ENCODE results near the gene LSAMP. TPM values are rescaled to one million over a fixed set of nuclear protein-coding genes. Genes with fewer than 3 reads are reported as not detected.

LSAMP gene
- total and polyA plus RNA-seq, 9 of the 15 experiments (the other 6 are each of a cell fraction or from before 2014, with no cell fraction given), result 0.09 to 0.11 TPM; not detected in 7

DNA sequence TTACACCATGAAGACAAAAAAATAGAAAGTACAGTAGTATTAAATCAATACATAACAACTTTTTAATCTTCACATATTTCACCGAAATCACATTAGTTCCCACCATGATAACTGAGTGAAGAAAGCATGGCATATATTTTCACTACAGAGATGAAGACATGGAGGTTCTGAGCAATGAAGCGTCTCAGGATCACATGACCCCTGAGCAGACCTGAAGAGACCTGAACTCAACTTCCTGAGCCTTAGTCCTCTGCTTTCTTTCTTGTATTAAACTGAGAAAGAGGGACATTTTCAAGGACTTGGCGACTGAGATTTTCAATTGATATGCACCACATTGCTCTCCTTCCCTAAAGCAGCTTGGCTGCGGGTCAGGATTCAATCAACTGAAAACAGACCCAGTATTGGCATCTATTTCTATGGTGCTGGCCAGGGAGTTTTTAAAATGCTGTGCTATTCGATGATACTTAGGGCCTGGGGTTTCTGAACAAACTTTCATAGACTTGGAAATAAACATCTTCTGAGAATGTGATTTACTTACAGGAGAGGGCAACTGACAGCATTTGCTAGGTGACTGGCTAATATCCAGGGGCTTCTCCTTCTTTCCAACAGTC lies 165.1 kb downstream of the LSAMP start:
- no peak overlapping the region for H3K4me2 ChIP-seq (ENCODE audit: insufficient read depth, low read length)
- 0% methylated on average over 4 of the region's 5 CpGs for WGBS (ENCODE audit: insufficient coverage, low coverage, missing lambda C conversion rate)
- POLR2A ChIA-PET, result no interaction called here
- no peak overlapping the region for H3K27ac ChIP-seq (ENCODE audit: extremely low read depth, low read depth, low read length)
- H2AFZ ChIP-seq (ENCODE audit: low read depth, low read length), result no peak overlapping the region
- no peaks in the 10 kb centered on the region for H3K27me3 ChIP-seq (ENCODE audit: control insufficient read depth in 2 of 2, insufficient read depth in 2 of 2, low read length in 2 of 2)
- ATAC-seq, result no peak
- CTCF ChIA-PET (ENCODE audit: low intra/inter-chr PET ratio), result no interaction called here
- in situ Hi-C loops (cut with MboI) (no loop called here), intact Hi-C loops (cut with micrococcal nuclease) (no loop called here)
- H3K36me3 ChIP-seq (ENCODE audit: control insufficient read depth, insufficient read depth, low read length), result no peaks in the 10 kb centered on the region
- FAIRE-seq, result no peak
- DNase-seq (ENCODE audit: extremely low read depth in 1 of 4, low spot score in 3 of 4), result no peak
- no peaks in the 10 kb centered on the region for H3K4me1 ChIP-seq (replicated peaks in 1 of 2; ENCODE audit: control insufficient read depth in 2 of 2, insufficient read depth in 2 of 2, low read length in 2 of 2)
- BruUV-seq (replicated peaks), result no TSS peak
- H4K20me1 ChIP-seq (replicated peaks; ENCODE audit: control insufficient read depth, insufficient read depth, low read length), result no peaks in the 10 kb centered on the region
- H3K9ac ChIP-seq (ENCODE audit: insufficient read depth in 1 of 2, low read depth in 2 of 2, low read length in 2 of 2), result no peak overlapping the region
- TF ChIP-seq TFE3 (CRISPR knock-in tag; IDR thresholded peaks at IDR 0.05) (peak; percentile 14; the same call in 1 of the 2 replicates), NEUROD1 (IDR thresholded peaks at IDR 0.05; ENCODE audit: borderline replicate concordance, low read depth, low read length, partially characterized antibody) (no peak)
- no peaks in the 10 kb centered on the region for H3K9me3 ChIP-seq (replicated peaks; ENCODE audit: control insufficient read depth, insufficient read depth, low read depth, low read length)
- no peaks in the 10 kb centered on the region for H3K79me2 ChIP-seq (ENCODE audit: control insufficient read depth, insufficient read depth, low read length)
- no peaks in the 10 kb centered on the region for H3K9me1 ChIP-seq (ENCODE audit: control insufficient read depth, insufficient read depth, low read length)
- H3K4me3 ChIP-seq, result no peak overlapping the region

- CTCF ChIA-PET (ENCODE audit: low intra/inter-chr PET ratio), result no interaction called here
- POLR2A ChIA-PET, result no interaction called here
- TF ChIP-seq EZH2 (IDR thresholded peaks at IDR 0.05; ENCODE audit: borderline replicate concordance, low read depth, low read length), result no peak
- no peak for TF ChIP-seq CHD4 (IDR thresholded peaks at IDR 0.05; ENCODE audit: insufficient read depth, insufficient replicate concordance, low read depth, low read length, poor library complexity, severe bottlenecking)
- TF ChIP-seq ZNF584 (CRISPR knock-in tag; IDR thresholded peaks at IDR 0.05; ENCODE audit: low read depth), result no peak
- TF ChIP-seq PURB (CRISPR knock-in tag; IDR thresholded peaks at IDR 0.05; ENCODE audit: low read depth), result no peak
- TF ChIP-seq SIRT6 (IDR thresholded peaks at IDR 0.05; ENCODE audit: low read depth, low read length), result no peak
Observed at GRCh38 chr3:116276675-116277074, 168.6 kb downstream of the LSAMP start.

More at GRCh38 chr3:116276675-116277074, 168.6 kb downstream of the LSAMP start:
- no peak overlapping the region for H3K4me3 ChIP-seq
- H3K4me1 ChIP-seq (replicated peaks in 1 of 2; ENCODE audit: control insufficient read depth in 2 of 2, insufficient read depth in 2 of 2, low read length in 2 of 2), result no peaks in the 10 kb centered on the region
- DNase-seq (ENCODE audit: extremely low read depth in 1 of 4, low spot score in 3 of 4) (no peak), ATAC-seq (no peak), FAIRE-seq (no peak)
- no peak overlapping the region for H3K9ac ChIP-seq (ENCODE audit: insufficient read depth in 1 of 2, low read depth in 2 of 2, low read length in 2 of 2)
- no peaks in the 10 kb centered on the region for H4K20me1 ChIP-seq (replicated peaks; ENCODE audit: control insufficient read depth, insufficient read depth, low read length)
- no TSS peak for BruUV-seq (replicated peaks)
- no peak overlapping the region for H3K4me2 ChIP-seq (ENCODE audit: insufficient read depth, low read length)
- H2AFZ ChIP-seq (ENCODE audit: low read depth, low read length), result no peak overlapping the region
- no peaks in the 10 kb centered on the region for H3K9me1 ChIP-seq (ENCODE audit: control insufficient read depth, insufficient read depth, low read length)
- H3K79me2 ChIP-seq (ENCODE audit: control insufficient read depth, insufficient read depth, low read length), result no peaks in the 10 kb centered on the region
- no peaks in the 10 kb centered on the region for H3K36me3 ChIP-seq (ENCODE audit: control insufficient read depth, insufficient read depth, low read length)
- no peaks in the 10 kb centered on the region for H3K27me3 ChIP-seq (ENCODE audit: control insufficient read depth in 2 of 2, insufficient read depth in 2 of 2, low read length in 2 of 2)
- no peaks in the 10 kb centered on the region for H3K9me3 ChIP-seq (replicated peaks; ENCODE audit: control insufficient read depth, insufficient read depth, low read depth, low read length)
- intact Hi-C loops (cut with micrococcal nuclease) (no loop called here), in situ Hi-C loops (cut with MboI) (no loop called here)
- WGBS (ENCODE audit: insufficient coverage, low coverage, missing lambda C conversion rate), result 0% methylated on average over 3 of the region's 3 CpGs
- no peak overlapping the region for H3K27ac ChIP-seq (ENCODE audit: extremely low read depth, low read depth, low read length)
